Occipital lobe (tissue), 2 donors: ENCODE measurements around the gene IL22RA1. TPM values are rescaled to one million over a fixed set of nuclear protein-coding genes. Genes with fewer than 3 reads are reported as not detected.

ENCODE experiments used
- DNase-seq: peaks from one replicate; lab custom pipeline; 2025; lab: John Stamatoyannopoulos, UW
- total RNA-seq: library from RNA; depleted of rRNA; stranded (reverse); fragments of >200 nt; gene quantifications from one replicate; pipeline ENCODE4 v1.2.3, GENCODE V29; 2014

The IL22RA1 gene
- total RNA-seq, 1 donor from 2014 or later: not detected

- DNase-seq: no peak
These were observed 25.8 kb downstream of the IL22RA1 start for GRCh38 chr1:24117132-24117531.

GRCh38 chr1:24114753-24115152, 28.2 kb downstream of the IL22RA1 start:
- DNase-seq: no peak

- DNase-seq: no peak
These were observed 29.3 kb downstream of the IL22RA1 start for GRCh38 chr1:24113641-24114033.

GRCh38 chr1:24111996-24112779, 30.8 kb downstream of the IL22RA1 start, which contains the start of gene MYOM3:
Gene MYOM3 (minus strand): TSS chr1:24112135. CDS start chr1:24108636, 3,499 bp downstream.
- DNase-seq: peak; percentile 13

- no peak for DNase-seq
These were observed 31.5 kb downstream of the IL22RA1 start for GRCh38 chr1:24111262-24111995.

GRCh38 chr1:24110642-24111261, 32.2 kb downstream of the IL22RA1 start:
- no peak for DNase-seq

GRCh38 chr1:24109686-24110475, 33.1 kb downstream of the IL22RA1 start:
- no peak for DNase-seq

GRCh38 chr1:24109166-24109483, 33.8 kb downstream of the IL22RA1 start:
- no peak for DNase-seq

- DNase-seq: no peak
These were observed 34.4 kb downstream of the IL22RA1 start for GRCh38 chr1:24108334-24109165.

GRCh38 chr1:24107462-24108138, 35.3 kb downstream of the IL22RA1 start:
- DNase-seq: no peak

- DNase-seq: no peak
These were observed 37.4 kb downstream of the IL22RA1 start for GRCh38 chr1:24105368-24106160.

GRCh38 chr1:24104854-24105253, 38.1 kb downstream of the IL22RA1 start:
- no peak for DNase-seq

GRCh38 chr1:24103879-24104278, 39.1 kb downstream of the IL22RA1 start:
- DNase-seq: no peak

- DNase-seq: no peak
These were observed 39.5 kb downstream of the IL22RA1 start for GRCh38 chr1:24103408-24103807.

GRCh38 chr1:24102961-24103360, 40.0 kb downstream of the IL22RA1 start:
- no peak for DNase-seq

- no peak for DNase-seq
These were observed 40.9 kb downstream of the IL22RA1 start for GRCh38 chr1:24101796-24102586.

GRCh38 chr1:24100945-24101737, 41.8 kb downstream of the IL22RA1 start:
- no peak for DNase-seq
